Prostate gland (tissue), 2 donors: ENCODE data around the gene CCL15.

Source experiments
- CTCF ChIP-seq, 4 experiments: fragments of 200-600 bp in 2 of 4; fragments of 450-650 bp in 2 of 4; sonication (generic) in 2 of 4; IDR thresholded peaks; 1 replicate in 3 of 4; 2 replicates in 1 of 4; pipeline ENCODE4 v1.5.1; 2016 to 2019; ENCODE audit warnings: antibody characterized with exemption in 4 of 4, mild to moderate bottlenecking in 2 of 4, moderate library complexity in 2 of 4
- POLR2A ChIP-seq: fragments of 450-650 bp; IDR thresholded peaks from one replicate; pipeline ENCODE4 v1.6.1; 2016; ENCODE audit warnings: antibody characterized with exemption, mild to moderate bottlenecking
- POLR2AphosphoS5 ChIP-seq: sonication (generic); formaldehyde crosslinking; IDR thresholded peaks from one replicate; pipeline ENCODE4 v1.6.1; 2017; ENCODE audit warnings: antibody characterized with exemption

GRCh38 chr17:36036235-36036634 is 34.9 kb upstream of the CCL15 start:
- TF ChIP-seq CTCF (IDR thresholded peaks at IDR 0.05) = no peak
- no peak for TF ChIP-seq POLR2A
- no peak for TF ChIP-seq POLR2AphosphoS5
